HEK293T (cell line): Measurements from ENCODE around the gene RAB6B.

Source experiments
- ELF4 ChIP-seq: fragments of 450-650 bp; IDR thresholded peaks from 2 replicates; pipeline ENCODE4 v1.6.1; 2017; ENCODE audit warnings: antibody characterized with exemption
- FOXM1 ChIP-seq: fragments of 450-650 bp; IDR thresholded peaks from 2 replicates; pipeline ENCODE4 v1.6.1; 2017; ENCODE audit warnings: mild to moderate bottlenecking, borderline replicate concordance
- HDGF ChIP-seq: fragments of 450-650 bp; IDR thresholded peaks from 2 replicates; pipeline ENCODE4 v1.6.1; 2017; ENCODE audit warnings: antibody characterized with exemption, borderline replicate concordance
- PKNOX1 ChIP-seq: fragments of 450-650 bp; IDR thresholded peaks from 2 replicates; pipeline ENCODE4 v1.6.1; 2016
- SP1 ChIP-seq: fragments of 450-650 bp; IDR thresholded peaks from 2 replicates; pipeline ENCODE4 v1.6.1; 2017
- SUZ12 ChIP-seq: fragments of 450-650 bp; IDR thresholded peaks from 2 replicates; pipeline ENCODE4 v1.6.1; 2016; ENCODE audit warnings: mild to moderate bottlenecking

GRCh38 chr3:133788024-133788423 is 107.7 kb downstream of the RAB6B start:
- TF ChIP-seq FOXM1 (no peak), SUZ12 (no peak), SP1 (no peak), ELF4 (no peak), HDGF (no peak), PKNOX1 (no peak)
